HG02938 (cell line): ENCODE measurements around the gene OXSR1.
"Not testable (repeated sequence)": the region's sequence is repeated elsewhere in the genome, so short reads cannot be mapped to it uniquely, and the experiment has no call there.

ENCODE experiments used
- ATAC-seq: cut with Tn5 transposase; IDR thresholded peaks from one replicate; pipeline ENCODE4 v1.9.1; 2021; ENCODE audit warnings: mild to moderate bottlenecking, moderate library complexity; ENCODE audit not compliant: unreplicated experiment

Gene OXSR1

GRCh38 chr3:38219609-38220197 is 54.4 kb downstream of the OXSR1 start:
- no peak for ATAC-seq

- no peak for ATAC-seq
Measured at GRCh38 chr3:38221005-38221404, 55.7 kb downstream of the OXSR1 start.

- no peak for ATAC-seq
Measured at GRCh38 chr3:38222032-38222634, 56.8 kb downstream of the OXSR1 start.

GRCh38 chr3:38224357-38224756 is 59.0 kb downstream of the OXSR1 start:
- no peak for ATAC-seq

GRCh38 chr3:38226273-38226672 is 60.9 kb downstream of the OXSR1 start:
- no peak for ATAC-seq

- ATAC-seq = no peak
Measured at GRCh38 chr3:38227989-38228388, 62.7 kb downstream of the OXSR1 start.

- no peak for ATAC-seq
Measured at GRCh38 chr3:38229036-38229435, 63.7 kb downstream of the OXSR1 start.

GRCh38 chr3:38232701-38233100 is 67.4 kb downstream of the OXSR1 start:
- no peak for ATAC-seq

GRCh38 chr3:38235466-38235865 is 70.1 kb downstream of the OXSR1 start:
- ATAC-seq = no peak

- ATAC-seq = no peak
Measured at GRCh38 chr3:38238416-38239008, 73.2 kb downstream of the OXSR1 start.

- ATAC-seq = not testable (repeated sequence)
Measured at GRCh38 chr3:38242812-38243211, 77.5 kb downstream of the OXSR1 start.

GRCh38 chr3:38245930-38246329 is 80.6 kb downstream of the OXSR1 start:
- no peak for ATAC-seq

GRCh38 chr3:38247366-38248035 is 82.2 kb downstream of the OXSR1 start:
- no peak for ATAC-seq

GRCh38 chr3:38250198-38250597 is 84.9 kb downstream of the OXSR1 start:
- no peak for ATAC-seq

- ATAC-seq = no peak
Measured at GRCh38 chr3:38251197-38251596, 85.9 kb downstream of the OXSR1 start.

GRCh38 chr3:38253704-38254103 is 88.4 kb downstream of the OXSR1 start:
- no peak for ATAC-seq

- no peak for ATAC-seq
Measured at GRCh38 chr3:38254872-38255271, 89.5 kb downstream of the OXSR1 start.

GRCh38 chr3:38255627-38256026 is 90.3 kb downstream of the OXSR1 start:
- ATAC-seq = no peak

GRCh38 chr3:38257583-38257982 is 92.2 kb downstream of the OXSR1 start:
- ATAC-seq = no peak

- no peak for ATAC-seq
Measured at GRCh38 chr3:38260474-38260873, 95.1 kb downstream of the OXSR1 start.

GRCh38 chr3:38264353-38264771 is 99.0 kb downstream of the OXSR1 start:
- no peak for ATAC-seq

GRCh38 chr3:38264779-38265178 is 99.4 kb downstream of the OXSR1 start:
- ATAC-seq = no peak
